Measurements from ENCODE around the gene KCNN1. TPM values are rescaled to one million over a fixed set of nuclear protein-coding genes. Genes with fewer than 3 reads are reported as not detected.

The KCNN1 gene
- total RNA-seq, 1 donor from 2014 or later, result 1.8 TPM

DNA sequence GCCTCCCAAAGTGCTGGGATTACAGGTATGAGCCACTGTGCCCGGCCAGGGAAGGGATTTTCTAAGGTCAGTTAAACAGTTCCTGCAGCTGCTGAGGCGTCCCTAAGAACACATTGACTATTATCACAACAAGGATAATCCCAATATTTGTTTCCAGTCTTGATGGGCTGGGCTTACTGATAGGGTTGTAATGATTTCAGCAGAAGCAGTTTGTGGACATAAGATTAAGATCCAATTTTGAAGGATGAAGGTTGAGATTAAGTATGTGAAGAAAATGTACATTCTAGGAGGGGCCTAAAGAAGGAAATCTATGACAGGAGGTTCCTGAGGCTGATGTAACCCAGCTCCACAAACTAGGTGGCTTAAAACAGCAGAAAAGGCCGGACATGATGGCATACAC is 44.8 kb upstream of the KCNN1 start:
- no peaks in the 10 kb centered on the region for H3K4me1 ChIP-seq
- H3F3A ChIP-seq (ENCODE audit: low read depth), result no peaks in the 10 kb centered on the region
- Mint-ChIP-seq H3K9me3 (no peaks in the 10 kb centered on the region), H3K4me1 (no peaks in the 10 kb centered on the region), H3K36me3 (no peaks in the 10 kb centered on the region), H3K27me3 (ENCODE audit: insufficient read depth, low read depth) (peaks cover 4% of the 10 kb centered on the region), H3K4me3 (no peak overlapping the region), H3K27ac (no peak overlapping the region)
- no peak overlapping the region for H2AFZ ChIP-seq (replicated peaks)
- no peaks in the 10 kb centered on the region for H4K20me1 ChIP-seq (ENCODE audit: low read depth)
- H3K9ac ChIP-seq, result no peak overlapping the region
- no peak overlapping the region for H3K4me3 ChIP-seq
- no peaks in the 10 kb centered on the region for H3K9me3 ChIP-seq (ENCODE audit: low read depth)
- no peaks in the 10 kb centered on the region for H3K27me3 ChIP-seq
- DNase-seq (ENCODE audit: low spot score), result no peak
- H3K4me2 ChIP-seq, result no peak overlapping the region
- no peaks in the 10 kb centered on the region for H3K79me2 ChIP-seq (ENCODE audit: low read depth)
- H3K36me3 ChIP-seq, result no peaks in the 10 kb centered on the region
- no peak overlapping the region for H3K27ac ChIP-seq
- TF ChIP-seq, protein P1, sequence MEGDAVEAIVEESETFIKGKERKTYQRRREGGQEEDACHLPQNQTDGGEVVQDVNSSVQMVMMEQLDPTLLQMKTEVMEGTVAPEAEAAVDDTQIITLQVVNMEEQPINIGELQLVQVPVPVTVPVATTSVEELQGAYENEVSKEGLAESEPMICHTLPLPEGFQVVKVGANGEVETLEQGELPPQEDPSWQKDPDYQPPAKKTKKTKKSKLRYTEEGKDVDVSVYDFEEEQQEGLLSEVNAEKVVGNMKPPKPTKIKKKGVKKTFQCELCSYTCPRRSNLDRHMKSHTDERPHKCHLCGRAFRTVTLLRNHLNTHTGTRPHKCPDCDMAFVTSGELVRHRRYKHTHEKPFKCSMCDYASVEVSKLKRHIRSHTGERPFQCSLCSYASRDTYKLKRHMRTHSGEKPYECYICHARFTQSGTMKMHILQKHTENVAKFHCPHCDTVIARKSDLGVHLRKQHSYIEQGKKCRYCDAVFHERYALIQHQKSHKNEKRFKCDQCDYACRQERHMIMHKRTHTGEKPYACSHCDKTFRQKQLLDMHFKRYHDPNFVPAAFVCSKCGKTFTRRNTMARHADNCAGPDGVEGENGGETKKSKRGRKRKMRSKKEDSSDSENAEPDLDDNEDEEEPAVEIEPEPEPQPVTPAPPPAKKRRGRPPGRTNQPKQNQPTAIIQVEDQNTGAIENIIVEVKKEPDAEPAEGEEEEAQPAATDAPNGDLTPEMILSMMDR (IDR thresholded peaks at IDR 0.05), result no peak
- no peak for TF ChIP-seq EZH2 (IDR thresholded peaks at IDR 0.05)
- TF ChIP-seq EZH2phosphoT487 (IDR thresholded peaks at IDR 0.05), result no peak

DNA sequence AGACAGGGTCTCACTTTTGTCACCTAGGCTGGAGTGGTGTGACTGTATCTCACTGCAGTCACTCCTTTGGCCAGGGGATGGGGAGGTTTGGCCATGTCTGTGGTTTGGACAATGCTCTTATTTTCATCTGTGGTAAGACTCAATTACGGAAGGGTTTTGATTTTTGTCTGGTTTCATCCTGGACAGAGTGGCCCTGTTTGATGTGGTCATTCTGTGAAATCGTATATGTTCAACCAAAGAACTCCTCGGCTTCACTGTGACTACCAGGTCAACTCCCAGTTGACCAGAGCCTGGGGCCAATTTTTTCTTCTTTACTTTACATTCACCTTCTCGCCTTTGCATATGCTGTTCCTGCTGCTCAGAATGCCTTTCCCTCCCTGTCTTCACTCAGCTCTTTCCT is 40.9 kb upstream of the KCNN1 start:
- Histone ChIP-seq H3K9me3 (ENCODE audit: low read depth) (no peaks in the 10 kb centered on the region), H3K27me3 (no peaks in the 10 kb centered on the region), H3K9ac (no peak overlapping the region), H4K20me1 (ENCODE audit: low read depth) (no peaks in the 10 kb centered on the region), H3K4me1 (no peaks in the 10 kb centered on the region), H3K79me2 (ENCODE audit: low read depth) (no peaks in the 10 kb centered on the region), H2AFZ (replicated peaks) (no peak overlapping the region), H3F3A (ENCODE audit: low read depth) (no peaks in the 10 kb centered on the region), H3K27ac (no peak overlapping the region), H3K4me3 (no peak overlapping the region), H3K4me2 (no peak overlapping the region), H3K36me3 (no peaks in the 10 kb centered on the region)
- Mint-ChIP-seq H3K9me3 (no peaks in the 10 kb centered on the region), H3K27me3 (ENCODE audit: insufficient read depth, low read depth) (peaks cover 16% of the 10 kb centered on the region), H3K36me3 (no peaks in the 10 kb centered on the region), H3K4me3 (no peak overlapping the region), H3K27ac (no peak overlapping the region), H3K4me1 (no peaks in the 10 kb centered on the region)
- no peak for DNase-seq (ENCODE audit: low spot score)
- TF ChIP-seq EZH2 (IDR thresholded peaks at IDR 0.05) (no peak), EZH2phosphoT487 (IDR thresholded peaks at IDR 0.05) (no peak)
- TF ChIP-seq, protein P1 (IDR thresholded peaks at IDR 0.05), result no peak

DNA sequence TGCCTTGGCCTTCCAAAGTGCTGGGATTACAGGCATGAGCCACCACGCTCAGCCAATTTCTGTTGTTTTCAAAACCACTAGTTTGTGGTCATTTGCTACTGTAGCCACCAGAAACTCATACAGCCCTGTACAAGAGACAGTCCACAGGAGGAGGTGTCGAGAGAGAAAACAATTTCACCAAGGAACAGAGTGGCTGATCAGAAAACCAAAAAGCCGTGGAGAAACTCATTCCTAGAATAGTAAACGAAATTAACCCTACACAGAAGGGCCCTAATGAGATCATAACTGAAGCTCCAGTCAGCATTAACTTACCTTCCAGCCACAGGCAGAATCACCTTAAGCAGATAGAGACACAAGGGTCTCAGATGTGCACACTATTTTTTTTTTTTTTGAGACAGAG is 37.9 kb upstream of the KCNN1 start:
- Histone ChIP-seq H3K9me3 (ENCODE audit: low read depth) (no peaks in the 10 kb centered on the region), H3K79me2 (ENCODE audit: low read depth) (peaks cover 11% of the 10 kb centered on the region), H4K20me1 (ENCODE audit: low read depth) (no peaks in the 10 kb centered on the region), H3K4me1 (peaks cover 8% of the 10 kb centered on the region), H2AFZ (replicated peaks) (no peak overlapping the region), H3F3A (ENCODE audit: low read depth) (peaks cover 13% of the 10 kb centered on the region), H3K27ac (no peak overlapping the region), H3K9ac (no peak overlapping the region), H3K4me3 (no peak overlapping the region), H3K27me3 (no peaks in the 10 kb centered on the region), H3K36me3 (no peaks in the 10 kb centered on the region), H3K4me2 (no peak overlapping the region)
- peaks cover 13% of the 10 kb centered on the region for H3K4me1 Mint-ChIP-seq
- no peak for DNase-seq (ENCODE audit: low spot score)
- no peak overlapping the region for H3K4me3 Mint-ChIP-seq
- TF ChIP-seq EZH2 (IDR thresholded peaks at IDR 0.05), result no peak
- TF ChIP-seq EZH2phosphoT487 (IDR thresholded peaks at IDR 0.05), result no peak
- TF ChIP-seq, protein P1 (IDR thresholded peaks at IDR 0.05), result no peak
- H3K27me3 Mint-ChIP-seq (ENCODE audit: insufficient read depth, low read depth), result peaks cover 19% of the 10 kb centered on the region
- no peaks in the 10 kb centered on the region for H3K36me3 Mint-ChIP-seq
- H3K9me3 Mint-ChIP-seq, result no peaks in the 10 kb centered on the region
- no peak overlapping the region for H3K27ac Mint-ChIP-seq
